Heart left ventricle (tissue), 16 donors: ENCODE results near the gene LY6G5B. TPM values are rescaled to one million over a fixed set of nuclear protein-coding genes. Genes with fewer than 3 reads are reported as not detected.

Experiments used
- ATAC-seq, 4 donors: fragments of 200-7000 bp; cut with Tn5 transposase; one replicate each; pipeline ENCODE4 v1.9.1; 2020 to 2022; ENCODE audit warnings: moderate library complexity in 4 of 4, mild to moderate bottlenecking in 3 of 4, moderate number of reproducible peaks in 1 of 4
- DNase-seq, 5 donors: peaks; one replicate each; pipeline ENCODE4 v3.0.0-alpha.2; 2020
- H3K27ac ChIP-seq, 12 donors: fragments of 200-600 bp; sonication (generic) in 4 of 12; one replicate each; pipeline versions ENCODE4 v1.5.0 to v1.8.0; 2016 to 2022; ENCODE audit warnings: mild to moderate bottlenecking in 2 of 12
- H3K27me3 ChIP-seq, 9 donors: fragments of 200-600 bp; sonication (generic) in 2 of 9; one replicate each; pipeline versions ENCODE4 v1.5.1 to v1.8.0; 2016 to 2022; ENCODE audit warnings: mild to moderate bottlenecking in 3 of 9
- H3K36me3 ChIP-seq, 9 donors: fragments of 200-600 bp; sonication (generic) in 2 of 9; one replicate each; pipeline versions ENCODE4 v1.5.0 to v1.8.0; 2018 to 2022; ENCODE audit warnings: mild to moderate bottlenecking in 2 of 9
- H3K4me1 ChIP-seq, 12 donors: fragments of 200-600 bp; sonication (generic) in 4 of 12; one replicate each; pipeline versions ENCODE4 v1.5.0 to v1.8.0; 2016 to 2022; ENCODE audit warnings: mild to moderate bottlenecking in 3 of 12
- H3K4me3 ChIP-seq, 12 donors: fragments of 200-600 bp; sonication (generic) in 4 of 12; one replicate each; pipeline versions ENCODE4 v1.5.0 to v1.8.0; 2017 to 2022; ENCODE audit warnings: mild to moderate bottlenecking in 9 of 12, moderate library complexity in 4 of 12
- H3K9me3 ChIP-seq, 12 donors: fragments of 200-600 bp; sonication (generic) in 4 of 12; one replicate each; pipeline versions ENCODE4 v1.5.0 to v1.8.0; 2016 to 2022; ENCODE audit warnings: mild to moderate bottlenecking in 1 of 12
- POLR2A ChIP-seq, 2 donors: fragments of 450-650 bp; IDR thresholded peaks; one replicate each; pipeline ENCODE4 v1.6.1; 2017; ENCODE audit warnings: antibody characterized with exemption in 2 of 2, mild to moderate bottlenecking in 2 of 2, moderate library complexity in 2 of 2
- WGBS, 4 donors: extraction: QIAGEN DNeasy Blood & Tissue Kit in 2 of 4; methylation state at CpG; one replicate each; pipeline versions ENCODE4 v1.1.5 to v1.1.7; 2013 to 2018; 5-methylcytosine and 5-hydroxymethylcytosine counted together
- intact Hi-C, 10 donors: fragments of 100-400 bp; cut with DNase I; formaldehyde crosslinking; loops; one replicate each; pipeline versions ENCODE4 v1.11.1 to v1.14.2; 2022
- long read RNA-seq, 3 donors: library from polyadenylated mRNA; unstranded; transcript quantifications; one replicate each; pipeline ENCODE4 v2.0.0, GENCODE V29; 2020 to 2021
- polyA plus RNA-seq, 2 donors: library from polyadenylated mRNA; stranded (reverse); fragments of 200-250 nt; gene quantifications; one replicate each; pipeline ENCODE4 v1.2.3, GENCODE V29; 2013
- total RNA-seq, 9 donors: library from RNA; depleted of rRNA in 2 of 9; stranded (reverse); fragments of >200 nt in 2 of 9; fragmentation: NEBNext Ultra II Directional in 3 of 9; extraction: Animal tissue kit (Norgen Biotek cat#: 25700) in 3 of 9; gene quantifications; one replicate each; pipeline versions ENCODE4 v1.1.0 to v1.2.4, GENCODE V29; 2016 to 2023
- TF ChIP-seq, protein P1 (sequence below), 12 donors: fragments of 200-600 bp; sonication (generic) in 4 of 12; IDR thresholded peaks; one replicate each; pipeline versions ENCODE4 v1.5.0 to v1.8.0; 2018 to 2022; ENCODE audit warnings: antibody characterized with exemption in 12 of 12, mild to moderate bottlenecking in 5 of 12
- donor health status: ischemic (EF 13 %, LVEDD 7.1; RV severe dilation, severe dysfunction).
- donor health status: healthy with polysubstance abuse.
- donor health status: DM: no; HTN: yes; CAD: no.
- donor health status: DM: no; HTN: no; CAD: no.
- donor health status: ischemic (EF 25% LVEDD 6.9; RV normal size, moderate dysfunction).
- donor health status: ischemic (EF 25% LVEDD 5.7; RV mildly dilated, moderate dysfunction).
- donor health status: healthy.
- donor health status: DM: yes; HTN: yes; CAD: no.
- donor health status: ischemic (EF 35%, LVEDD 5.7; RV mildly dilated, moderate dysfunction).
- donor health status: nonischemic (EF 11% LVEDD 7.7; RV severe dilation, severe dysfunction).
- donor health status: DM: yes; HTN: yes; CAD: no.
- donor health status: PGD.
- donor health status: ischemic (EF 29% LVEDD 5.4; RV normal size, mild dysfunction).
- donor health status: nonischemic (EF 23%, LVEDD 6.1; RV moderate dilation, normal function).

The LY6G5B gene, protein sequence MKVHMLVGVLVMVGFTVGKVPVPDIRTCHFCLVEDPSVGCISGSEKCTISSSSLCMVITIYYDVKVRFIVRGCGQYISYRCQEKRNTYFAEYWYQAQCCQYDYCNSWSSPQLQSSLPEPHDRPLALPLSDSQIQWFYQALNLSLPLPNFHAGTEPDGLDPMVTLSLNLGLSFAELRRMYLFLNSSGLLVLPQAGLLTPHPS
- total RNA-seq, result 10 to 100 TPM in 1 of 9 donors, 1 to 10 TPM in 8; 1.4 to 12.0 (median 4.6) TPM
- 1 to 10 TPM; 2.1 to 5.3 TPM for polyA plus RNA-seq
- long read RNA-seq, donor 1, result 0 reads
- long read RNA-seq, donor 2, result 0 reads
- long read RNA-seq, donor 3, result 0 reads

DNA sequence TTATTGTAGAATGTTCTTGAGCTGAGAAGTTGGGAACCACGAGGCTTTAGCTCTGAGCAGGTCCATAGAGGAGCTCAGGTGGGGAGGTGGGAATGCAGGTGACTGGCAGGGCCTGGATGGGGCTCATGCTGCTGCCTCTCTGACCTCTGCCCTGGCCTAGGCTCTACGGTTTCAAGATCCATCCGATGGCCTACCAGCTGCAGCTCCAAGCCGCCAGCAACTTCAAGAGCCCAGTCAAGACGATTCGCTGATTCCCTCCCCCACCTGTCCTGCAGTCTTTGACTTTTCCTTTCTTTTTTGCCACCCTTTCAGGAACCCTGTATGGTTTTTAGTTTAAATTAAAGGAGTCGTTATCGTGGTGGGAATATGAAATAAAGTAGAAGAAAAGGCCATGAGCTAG, at the start of gene LY6G5B:
TSS of gene LY6G5B (plus strand) at position 301 of the 400 bp plus-strand sequence. CDS start 975 bp downstream, outside the sequence.
- ATAC-seq (no peak), DNase-seq (no peak)
- WGBS, 4 donors, result 84 to 95% (median 88%) methylated on average over 8 of the region's 8 CpGs
- H3K4me1 ChIP-seq, result peaks cover 0 to 28% (median 14%) of the 10 kb centered on the region in 12 donors
- no peak within 1 kb of the TSS for H3K4me3 ChIP-seq
- no peaks in the 10 kb centered on the region for H3K27me3 ChIP-seq
- H3K9me3 ChIP-seq, result no peaks in the 10 kb centered on the region
- TF ChIP-seq POLR2A (IDR thresholded peaks at IDR 0.05), result no peak
- TF ChIP-seq, protein P1, sequence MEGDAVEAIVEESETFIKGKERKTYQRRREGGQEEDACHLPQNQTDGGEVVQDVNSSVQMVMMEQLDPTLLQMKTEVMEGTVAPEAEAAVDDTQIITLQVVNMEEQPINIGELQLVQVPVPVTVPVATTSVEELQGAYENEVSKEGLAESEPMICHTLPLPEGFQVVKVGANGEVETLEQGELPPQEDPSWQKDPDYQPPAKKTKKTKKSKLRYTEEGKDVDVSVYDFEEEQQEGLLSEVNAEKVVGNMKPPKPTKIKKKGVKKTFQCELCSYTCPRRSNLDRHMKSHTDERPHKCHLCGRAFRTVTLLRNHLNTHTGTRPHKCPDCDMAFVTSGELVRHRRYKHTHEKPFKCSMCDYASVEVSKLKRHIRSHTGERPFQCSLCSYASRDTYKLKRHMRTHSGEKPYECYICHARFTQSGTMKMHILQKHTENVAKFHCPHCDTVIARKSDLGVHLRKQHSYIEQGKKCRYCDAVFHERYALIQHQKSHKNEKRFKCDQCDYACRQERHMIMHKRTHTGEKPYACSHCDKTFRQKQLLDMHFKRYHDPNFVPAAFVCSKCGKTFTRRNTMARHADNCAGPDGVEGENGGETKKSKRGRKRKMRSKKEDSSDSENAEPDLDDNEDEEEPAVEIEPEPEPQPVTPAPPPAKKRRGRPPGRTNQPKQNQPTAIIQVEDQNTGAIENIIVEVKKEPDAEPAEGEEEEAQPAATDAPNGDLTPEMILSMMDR (IDR thresholded peaks at IDR 0.05), result no peak
- H3K27ac ChIP-seq, result no peak within 1 kb of the TSS
- H3K36me3 ChIP-seq, result peaks cover 7 to 73% (median 69%) of the 10 kb centered on the region in 9 donors
- intact Hi-C loops, result loop anchor here in 3 of 10 donors (5.0 to 10.0 kb wide), 3 partner anchors 163 to 505 kb away; partner anchors contain the start of genes AGPAT1 (in 2 of the 3), RNF5 (in 2 of the 3), NELFE (in 1 of the 3) and SKIC2 (in 1 of the 3)

DNA sequence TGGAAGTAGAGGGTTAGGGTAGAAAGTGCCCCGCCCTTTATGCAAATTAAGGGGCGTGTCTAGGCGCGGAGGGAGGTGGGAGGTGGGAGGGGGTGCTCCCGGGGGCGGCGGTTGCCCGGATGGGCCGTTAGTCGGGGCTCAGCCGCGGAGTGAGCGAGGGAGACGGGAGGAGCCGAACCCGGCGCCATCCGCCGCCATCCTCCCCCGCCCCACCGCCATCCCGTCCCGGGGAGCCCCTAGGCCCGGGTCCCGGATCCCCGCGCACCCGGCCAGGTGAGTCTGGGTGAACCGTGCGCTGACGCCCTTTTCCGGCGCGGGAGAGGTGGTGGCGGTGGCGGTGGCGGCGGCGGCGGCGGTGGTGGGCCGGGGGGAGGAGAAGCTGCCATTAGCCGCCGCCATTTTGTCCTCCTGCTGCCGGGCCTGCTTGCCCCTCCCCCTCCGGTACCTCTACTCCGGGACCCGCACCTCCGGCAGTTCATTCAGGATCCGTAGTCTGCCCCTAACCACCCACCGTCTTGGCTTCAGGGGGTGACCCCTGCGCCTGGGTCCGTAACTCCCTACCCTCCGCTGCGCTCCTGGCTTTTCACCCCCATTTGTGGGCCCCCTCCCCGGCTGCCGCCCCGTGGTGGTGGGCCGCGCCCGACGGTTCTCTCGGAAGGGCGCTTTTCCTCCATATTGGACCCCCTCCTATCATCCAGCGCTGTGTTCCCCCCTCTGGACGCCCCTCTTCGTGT, 49.0 kb upstream of the LY6G5B start, which contains the start of gene PRRC2A:
TSS of gene PRRC2A (plus strand) at position 130 of the 734 bp plus-strand sequence. CDS start 2,075 bp downstream, outside the sequence.
- no peaks in the 10 kb centered on the region for H3K27me3 ChIP-seq
- intact Hi-C loops, result loop anchor here in 5 of 10 donors (1.0 to 5.0 kb wide), 3 partner anchors 32 to 45 kb away; partner anchors contain the start of genes BAG6 (in 3 of the 5) and APOM (in 1 of the 5)
- 0 to 1% (median 1%) methylated on average over 26 to 67 of the region's 67 CpGs for WGBS, 4 donors
- TF ChIP-seq, protein P1 (IDR thresholded peaks at IDR 0.05), result no peak
- TF ChIP-seq POLR2A (IDR thresholded peaks at IDR 0.05), result peak; percentile 23 to 57
- H3K4me3 ChIP-seq, result peak within 1 kb of the TSS; percentile 52 to 97 (median 87)
- peaks cover 0 to 32% (median 21%) of the 10 kb centered on the region in 12 donors for H3K4me1 ChIP-seq
- peak within 1 kb of the TSS; percentile 90 to 99 (median 96) for H3K27ac ChIP-seq
- H3K9me3 ChIP-seq, result no peaks in the 10 kb centered on the region
- DNase-seq (peak in 4 of 5 donors; percentile 81 to 95 (median 82)), ATAC-seq (peak in 3 of 4 donors; percentile 16 to 93 (median 60))
- peaks cover 4 to 35% (median 32%) of the 10 kb centered on the region in 9 donors for H3K36me3 ChIP-seq

DNA sequence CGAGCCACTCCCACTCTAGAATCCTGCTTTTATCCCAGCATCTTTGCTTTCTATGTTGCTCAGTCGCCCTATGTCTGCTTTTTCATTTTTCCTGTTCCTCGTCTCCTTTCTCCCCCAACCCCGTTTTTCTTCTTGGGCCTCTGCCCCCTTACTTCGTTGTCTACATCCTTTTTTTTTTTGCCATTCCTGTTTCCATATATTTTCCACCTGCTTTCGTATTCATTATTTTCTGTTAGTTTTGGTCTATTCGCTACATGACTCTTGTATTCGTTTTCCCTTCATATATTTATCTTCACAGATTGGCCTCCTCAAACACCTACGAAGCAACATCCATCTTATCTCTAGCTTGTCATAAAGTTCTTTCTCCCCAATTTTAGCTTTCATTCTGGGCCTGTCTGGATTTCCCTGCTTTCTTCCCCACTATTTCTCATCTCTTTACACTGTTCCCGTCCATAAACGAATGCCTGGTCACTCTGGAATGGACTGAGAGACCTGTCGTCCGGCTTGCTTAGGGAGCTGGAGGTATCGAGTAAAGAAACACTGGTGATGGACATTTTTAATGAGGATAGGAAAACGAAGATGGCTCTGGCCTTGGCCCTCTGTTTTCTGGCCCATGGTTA, 48.3 kb upstream of the LY6G5B start:
- Histone ChIP-seq H3K9me3 (no peaks in the 10 kb centered on the region), H3K36me3 (peaks cover 4 to 42% (median 39%) of the 10 kb centered on the region in 9 donors), H3K27me3 (no peaks in the 10 kb centered on the region), H3K27ac (peak overlapping the region; percentile 90 to 99 (median 96)), H3K4me1 (peaks cover 0 to 32% (median 21%) of the 10 kb centered on the region in 12 donors), H3K4me3 (peak overlapping the region; percentile 52 to 97 (median 87))
- ATAC-seq (no peak), DNase-seq (no peak)
- 7 to 9% (median 9%) methylated on average over 15 of the region's 15 CpGs for WGBS, 4 donors
- intact Hi-C loops, result loop anchor here in 1 of 10 donors (5.0 kb wide), 1 partner anchor 36 kb away; the partner anchor contains the start of gene APOM
- no peak for TF ChIP-seq POLR2A (IDR thresholded peaks at IDR 0.05)
- TF ChIP-seq, protein P1 (IDR thresholded peaks at IDR 0.05), result no peak
